Epithelial cell of esophagus (primary cell): ENCODE measurements around the gene MAP2K6.

ENCODE experiments used
- DNase-seq: peaks from one replicate; pipeline ENCODE4 v3.0.0; 2010; ENCODE audit warnings: low read depth
- H3K4me3 ChIP-seq: 2 replicates; pipeline ENCODE4 v1.5.1; 2011; ENCODE audit warnings: mild to moderate bottlenecking, low read length, control low read depth
- TF ChIP-seq, protein P1 (sequence below): IDR thresholded peaks from 2 replicates; pipeline ENCODE4 v1.5.1; 2011; ENCODE audit warnings: low read depth, mild to moderate bottlenecking, low read length, control low read depth, inconsistent platforms; ENCODE audit not compliant: insufficient read depth; ENCODE audit errors: missing control alignments

Gene MAP2K6

GRCh38 chr17:69424287-69425041 lies 10.0 kb downstream of the MAP2K6 start:
- TF ChIP-seq, protein P1, sequence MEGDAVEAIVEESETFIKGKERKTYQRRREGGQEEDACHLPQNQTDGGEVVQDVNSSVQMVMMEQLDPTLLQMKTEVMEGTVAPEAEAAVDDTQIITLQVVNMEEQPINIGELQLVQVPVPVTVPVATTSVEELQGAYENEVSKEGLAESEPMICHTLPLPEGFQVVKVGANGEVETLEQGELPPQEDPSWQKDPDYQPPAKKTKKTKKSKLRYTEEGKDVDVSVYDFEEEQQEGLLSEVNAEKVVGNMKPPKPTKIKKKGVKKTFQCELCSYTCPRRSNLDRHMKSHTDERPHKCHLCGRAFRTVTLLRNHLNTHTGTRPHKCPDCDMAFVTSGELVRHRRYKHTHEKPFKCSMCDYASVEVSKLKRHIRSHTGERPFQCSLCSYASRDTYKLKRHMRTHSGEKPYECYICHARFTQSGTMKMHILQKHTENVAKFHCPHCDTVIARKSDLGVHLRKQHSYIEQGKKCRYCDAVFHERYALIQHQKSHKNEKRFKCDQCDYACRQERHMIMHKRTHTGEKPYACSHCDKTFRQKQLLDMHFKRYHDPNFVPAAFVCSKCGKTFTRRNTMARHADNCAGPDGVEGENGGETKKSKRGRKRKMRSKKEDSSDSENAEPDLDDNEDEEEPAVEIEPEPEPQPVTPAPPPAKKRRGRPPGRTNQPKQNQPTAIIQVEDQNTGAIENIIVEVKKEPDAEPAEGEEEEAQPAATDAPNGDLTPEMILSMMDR: no peak
- no peak overlapping the region for H3K4me3 ChIP-seq
- DNase-seq: peak; percentile 62

DNA sequence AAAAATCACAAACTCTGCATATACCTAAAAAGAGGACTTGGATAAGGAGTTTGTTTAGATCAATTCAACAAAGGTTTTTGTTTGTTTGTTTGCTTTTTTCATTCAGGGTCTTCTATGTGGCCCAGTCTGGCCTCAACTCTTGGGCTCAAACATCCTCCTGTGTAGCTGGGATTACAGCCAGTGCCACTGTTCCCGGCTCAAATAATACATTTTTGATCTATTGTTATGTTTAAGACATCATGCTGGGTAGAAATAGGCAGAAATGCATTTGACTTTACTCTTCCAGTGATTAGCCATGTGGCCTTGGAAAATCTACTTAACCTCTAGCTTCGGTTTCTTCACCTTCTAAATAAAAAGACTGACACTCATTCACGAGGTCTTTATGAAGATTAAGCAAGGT lies 11.5 kb downstream of the MAP2K6 start:
- no peak overlapping the region for H3K4me3 ChIP-seq
- TF ChIP-seq, protein P1: no peak

DNA sequence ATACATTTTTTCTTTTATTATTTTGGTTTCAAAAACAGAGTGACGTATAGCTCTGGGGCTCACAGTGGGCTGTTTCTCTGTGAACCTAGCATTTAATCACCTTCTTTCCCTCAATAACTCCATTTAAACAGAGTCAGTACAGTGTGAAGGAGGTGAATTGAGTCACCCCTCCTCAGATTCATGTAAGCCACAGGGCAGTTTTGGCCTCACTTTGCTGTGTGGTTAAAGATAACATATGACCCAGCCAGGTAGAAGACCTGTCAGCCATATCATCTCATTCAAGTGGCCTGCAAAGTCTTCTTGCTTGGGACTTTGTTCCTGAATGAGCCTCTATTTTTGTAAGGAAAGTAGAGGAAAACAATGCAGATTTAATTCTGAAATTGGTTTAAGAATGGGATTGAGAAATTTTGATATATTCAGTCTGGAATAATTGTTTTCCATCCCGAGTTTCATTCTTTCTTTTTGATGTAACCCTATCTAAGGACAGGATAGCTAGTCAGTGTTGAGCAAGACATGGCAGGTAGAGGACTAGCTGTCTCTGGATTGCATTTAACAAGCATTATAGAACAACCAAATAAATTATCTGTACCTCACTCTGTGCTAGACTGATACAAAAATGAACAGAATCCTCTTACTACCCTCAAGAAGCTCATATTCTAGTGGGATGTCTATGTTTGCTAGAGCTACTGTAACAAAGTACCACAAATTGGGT lies 13.1 kb downstream of the MAP2K6 start:
- H3K4me3 ChIP-seq: no peak overlapping the region
- DNase-seq: no peak
- TF ChIP-seq, protein P1: no peak

More for the DNA sequence above, 11.5 kb downstream of the MAP2K6 start:
- no peak for DNase-seq

DNA sequence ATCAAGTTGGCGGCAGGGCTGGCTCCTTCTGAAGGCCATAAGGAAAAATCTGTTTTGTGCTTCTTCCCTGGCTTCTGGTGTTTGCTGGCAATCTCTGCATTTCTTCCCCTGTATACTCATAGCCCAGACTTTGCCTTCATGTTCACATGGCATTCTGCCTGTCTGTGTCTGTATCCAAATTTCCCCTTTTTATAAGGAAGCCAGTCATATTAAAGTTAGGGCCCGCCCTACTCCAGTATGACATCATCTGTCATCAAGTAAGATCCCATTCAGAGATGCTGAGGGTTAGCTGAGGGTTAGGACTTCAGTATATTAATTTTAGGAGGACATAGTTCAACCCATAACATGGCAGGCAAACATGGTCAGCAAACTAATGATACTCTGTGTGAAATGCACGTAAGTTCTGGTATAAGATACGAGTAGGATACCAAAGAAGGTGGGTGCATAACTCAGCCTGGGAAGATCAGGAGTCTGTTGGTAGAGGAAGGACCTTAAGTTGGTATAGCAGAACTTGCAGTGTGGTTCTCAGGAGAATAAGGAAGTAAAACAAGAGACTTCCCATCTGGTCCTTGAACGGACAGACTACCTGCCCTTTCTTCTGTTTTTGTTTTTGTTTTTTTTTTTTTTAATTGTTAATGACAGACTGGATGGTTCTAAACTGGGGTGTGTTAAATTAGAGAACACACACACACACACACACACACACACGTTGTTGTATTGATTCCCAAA lies 13.9 kb downstream of the MAP2K6 start:
- H3K4me3 ChIP-seq: no peak overlapping the region

DNA sequence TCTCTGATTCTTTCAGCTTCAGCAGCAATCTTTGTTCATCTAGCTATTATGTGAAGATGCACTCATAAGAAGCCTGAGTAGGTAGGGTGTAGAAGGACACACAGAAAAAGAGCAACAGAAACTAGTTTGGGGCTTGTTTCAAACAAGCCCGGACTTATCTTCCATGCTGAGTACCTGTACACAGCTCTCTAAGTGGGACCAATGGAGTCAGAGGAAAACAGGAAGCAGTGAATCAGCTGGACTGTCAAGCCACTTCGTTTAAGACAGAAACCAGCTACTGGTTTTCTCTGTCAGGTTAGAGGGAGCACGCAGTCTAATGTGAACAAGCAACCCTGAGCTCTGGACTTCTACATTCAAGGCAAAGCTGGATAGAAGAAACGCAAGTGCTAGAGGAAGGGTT lies 16.0 kb downstream of the MAP2K6 start:
- DNase-seq: peak; percentile 98
- H3K4me3 ChIP-seq: no peak overlapping the region
- TF ChIP-seq, protein P1: no peak

More for the DNA sequence above, 13.9 kb downstream of the MAP2K6 start:
- TF ChIP-seq, protein P1: no peak
- DNase-seq: no peak

DNA sequence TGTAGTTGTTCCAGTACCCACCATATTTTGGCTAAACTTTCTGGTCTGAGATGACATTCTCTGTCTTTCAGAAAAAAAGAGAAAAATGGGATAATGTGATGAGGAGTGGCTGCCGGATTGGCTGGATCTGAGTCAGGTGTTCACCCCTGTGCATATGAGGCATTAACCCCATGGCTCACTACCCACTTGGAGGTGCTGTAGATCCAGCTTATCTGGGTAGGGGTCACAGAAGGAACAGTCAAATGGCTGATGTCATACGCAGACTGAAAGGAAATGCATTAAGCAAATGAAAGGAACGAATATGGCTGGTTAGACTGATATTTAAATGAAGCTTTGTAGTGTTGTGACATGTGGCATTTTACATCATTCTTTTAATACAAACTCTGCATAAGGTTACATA lies 17.3 kb downstream of the MAP2K6 start:
- TF ChIP-seq, protein P1: no peak
- no peak overlapping the region for H3K4me3 ChIP-seq
- DNase-seq: no peak
